Nephron progenitor cell (in vitro differentiated cells): ENCODE measurements around the gene SFN.

Experiments used
- DNase-seq: peaks from one replicate; pipeline ENCODE4 v3.0.0; 2021
- H3K27ac Mint-ChIP-seq: 2 replicates; pipeline ENCODE4 v1.8.0; 2021; ENCODE audit warnings: mild to moderate bottlenecking, moderate library complexity, mixed read lengths
- H3K27me3 Mint-ChIP-seq: 2 replicates; pipeline ENCODE4 v1.8.0; 2021; ENCODE audit warnings: mild to moderate bottlenecking, low read depth, mixed read lengths; ENCODE audit not compliant: poor library complexity
- H3K36me3 Mint-ChIP-seq: 2 replicates; pipeline ENCODE4 v1.8.0; 2021; ENCODE audit warnings: low read depth, mixed read lengths
- H3K4me1 Mint-ChIP-seq: 2 replicates; pipeline ENCODE4 v1.8.0; 2021; ENCODE audit warnings: mixed read lengths
- H3K4me3 Mint-ChIP-seq: 2 replicates; pipeline ENCODE4 v1.8.0; 2021; ENCODE audit warnings: mild to moderate bottlenecking, moderate library complexity, mixed read lengths
- H3K9me3 Mint-ChIP-seq: 2 replicates; pipeline ENCODE4 v1.8.0; 2021; ENCODE audit warnings: mild to moderate bottlenecking, moderate library complexity, mixed read lengths
- TF ChIP-seq, protein P1 (sequence below): fragments of 200-600 bp; sonication (generic); IDR thresholded peaks from 2 replicates; pipeline ENCODE4 v1.5.0; 2021; ENCODE audit warnings: antibody characterized with exemption

The SFN gene

DNA sequence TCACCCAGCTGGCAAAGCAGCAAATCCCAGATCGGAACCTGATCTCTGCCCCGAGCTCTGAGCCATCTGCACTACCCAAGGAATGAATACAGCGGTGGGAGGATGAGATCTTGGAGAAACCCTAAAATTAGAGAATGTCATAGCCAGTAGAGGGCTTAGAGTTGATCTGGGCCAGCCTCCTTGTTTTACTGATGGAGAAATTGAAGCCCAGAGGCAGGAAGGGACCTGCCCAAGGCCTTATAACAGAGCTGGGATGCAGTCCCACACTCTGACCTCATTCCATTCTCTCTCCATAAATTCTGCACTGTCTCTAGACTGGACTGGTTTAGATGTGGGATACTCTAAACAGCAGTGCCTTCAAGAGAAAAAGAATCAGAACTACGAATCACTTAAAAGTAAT lies 4.8 kb upstream of the SFN start:
- TF ChIP-seq, protein P1, sequence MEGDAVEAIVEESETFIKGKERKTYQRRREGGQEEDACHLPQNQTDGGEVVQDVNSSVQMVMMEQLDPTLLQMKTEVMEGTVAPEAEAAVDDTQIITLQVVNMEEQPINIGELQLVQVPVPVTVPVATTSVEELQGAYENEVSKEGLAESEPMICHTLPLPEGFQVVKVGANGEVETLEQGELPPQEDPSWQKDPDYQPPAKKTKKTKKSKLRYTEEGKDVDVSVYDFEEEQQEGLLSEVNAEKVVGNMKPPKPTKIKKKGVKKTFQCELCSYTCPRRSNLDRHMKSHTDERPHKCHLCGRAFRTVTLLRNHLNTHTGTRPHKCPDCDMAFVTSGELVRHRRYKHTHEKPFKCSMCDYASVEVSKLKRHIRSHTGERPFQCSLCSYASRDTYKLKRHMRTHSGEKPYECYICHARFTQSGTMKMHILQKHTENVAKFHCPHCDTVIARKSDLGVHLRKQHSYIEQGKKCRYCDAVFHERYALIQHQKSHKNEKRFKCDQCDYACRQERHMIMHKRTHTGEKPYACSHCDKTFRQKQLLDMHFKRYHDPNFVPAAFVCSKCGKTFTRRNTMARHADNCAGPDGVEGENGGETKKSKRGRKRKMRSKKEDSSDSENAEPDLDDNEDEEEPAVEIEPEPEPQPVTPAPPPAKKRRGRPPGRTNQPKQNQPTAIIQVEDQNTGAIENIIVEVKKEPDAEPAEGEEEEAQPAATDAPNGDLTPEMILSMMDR = no peak
- no peak for DNase-seq
- no peak overlapping the region for H3K4me3 Mint-ChIP-seq
- H3K9me3 Mint-ChIP-seq = no peaks in the 10 kb centered on the region
- peaks cover 52% of the 10 kb centered on the region for H3K4me1 Mint-ChIP-seq
- no peak overlapping the region for H3K27ac Mint-ChIP-seq
- H3K36me3 Mint-ChIP-seq = peaks cover under 1% of the 10 kb centered on the region
- peaks cover 3% of the 10 kb centered on the region for H3K27me3 Mint-ChIP-seq

- Mint-ChIP-seq H3K4me3 (no peak overlapping the region), H3K27ac (no peak overlapping the region), H3K4me1 (peaks cover 61% of the 10 kb centered on the region), H3K27me3 (peaks cover 3% of the 10 kb centered on the region), H3K36me3 (no peaks in the 10 kb centered on the region), H3K9me3 (no peaks in the 10 kb centered on the region)
- TF ChIP-seq, protein P1 = no peak
- DNase-seq = no peak
These were observed 3.9 kb upstream of the SFN start for GRCh38 chr1:26858891-26859640.

- no peak for DNase-seq
- Mint-ChIP-seq H3K4me3 (no peak overlapping the region), H3K9me3 (no peaks in the 10 kb centered on the region), H3K36me3 (no peaks in the 10 kb centered on the region), H3K27me3 (peaks cover 3% of the 10 kb centered on the region), H3K27ac (no peak overlapping the region), H3K4me1 (peaks cover 58% of the 10 kb centered on the region)
- TF ChIP-seq, protein P1 = peak; percentile 3
These were observed 1.7 kb upstream of the SFN start for GRCh38 chr1:26861286-26861701.

GRCh38 chr1:26861889-26862378 lies 1.0 kb upstream of the SFN start:
- Mint-ChIP-seq H3K4me1 (peaks cover 54% of the 10 kb centered on the region), H3K27ac (no peak overlapping the region), H3K9me3 (no peaks in the 10 kb centered on the region), H3K4me3 (no peak overlapping the region), H3K36me3 (no peaks in the 10 kb centered on the region), H3K27me3 (peaks cover 3% of the 10 kb centered on the region)
- DNase-seq = no peak
- TF ChIP-seq, protein P1 = no peak

DNA sequence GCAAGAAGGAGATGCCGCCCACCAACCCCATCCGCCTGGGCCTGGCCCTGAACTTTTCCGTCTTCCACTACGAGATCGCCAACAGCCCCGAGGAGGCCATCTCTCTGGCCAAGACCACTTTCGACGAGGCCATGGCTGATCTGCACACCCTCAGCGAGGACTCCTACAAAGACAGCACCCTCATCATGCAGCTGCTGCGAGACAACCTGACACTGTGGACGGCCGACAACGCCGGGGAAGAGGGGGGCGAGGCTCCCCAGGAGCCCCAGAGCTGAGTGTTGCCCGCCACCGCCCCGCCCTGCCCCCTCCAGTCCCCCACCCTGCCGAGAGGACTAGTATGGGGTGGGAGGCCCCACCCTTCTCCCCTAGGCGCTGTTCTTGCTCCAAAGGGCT lies 732 bp downstream of the SFN start:
- Mint-ChIP-seq H3K9me3 (no peaks in the 10 kb centered on the region), H3K4me1 (peaks cover 48% of the 10 kb centered on the region), H3K27ac (no peak overlapping the region), H3K4me3 (peak overlapping the region; percentile 91), H3K27me3 (peaks cover 3% of the 10 kb centered on the region), H3K36me3 (no peaks in the 10 kb centered on the region)
- TF ChIP-seq, protein P1 = no peak
- DNase-seq = no peak
